NCI-H128 (cell line): ENCODE results near the gene STX18.

Experiments
- DNase-seq: peaks from one replicate; lab custom pipeline; 2025; ENCODE audit not compliant: unreplicated experiment; lab: John Stamatoyannopoulos, UW

Gene STX18

DNA sequence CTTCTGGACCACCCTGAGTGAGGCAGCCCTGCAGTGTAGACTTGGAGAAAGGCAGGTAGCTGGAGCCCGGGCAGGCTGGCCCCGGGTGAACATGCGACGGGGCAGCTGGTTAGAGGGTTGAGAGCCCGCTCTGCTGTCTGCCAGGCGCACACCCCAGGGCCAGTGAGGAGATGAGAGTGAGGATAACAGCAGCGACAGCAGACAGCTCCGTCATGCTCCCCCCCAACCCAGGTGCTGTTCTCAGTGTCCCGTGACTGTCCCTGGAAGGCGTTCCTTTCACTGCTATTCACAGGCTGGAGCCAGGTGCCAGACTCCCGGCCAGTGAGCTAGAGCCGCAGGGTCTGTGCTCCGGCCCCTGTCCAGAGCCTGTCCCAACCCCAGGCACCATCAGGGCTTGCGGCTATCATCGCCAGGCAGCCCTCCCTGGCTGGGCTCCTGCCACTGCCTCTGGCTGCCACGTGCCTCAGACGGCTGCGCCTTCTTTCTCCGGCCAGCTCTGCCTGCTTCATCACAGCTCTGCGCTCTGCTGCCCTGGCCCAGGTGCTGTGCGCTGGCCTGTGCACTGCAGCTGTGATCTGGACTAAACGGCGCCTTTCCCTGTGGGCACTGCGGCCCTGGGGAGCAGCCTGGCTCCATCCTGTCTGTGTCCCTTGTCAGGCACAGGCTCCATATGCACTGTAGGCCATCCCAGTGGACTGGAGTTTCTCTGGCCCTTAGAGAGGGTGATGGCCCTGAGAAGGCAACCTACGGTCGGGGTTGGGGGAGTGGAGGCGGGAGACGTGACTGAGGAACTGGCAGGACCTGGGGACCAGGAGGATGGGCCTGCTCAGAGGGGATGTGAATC lies 135.2 kb downstream of the STX18 start:
- DNase-seq = no peak

- DNase-seq = no peak
These were observed 136.4 kb downstream of the STX18 start for GRCh38 chr4:4405358-4405962.

DNA sequence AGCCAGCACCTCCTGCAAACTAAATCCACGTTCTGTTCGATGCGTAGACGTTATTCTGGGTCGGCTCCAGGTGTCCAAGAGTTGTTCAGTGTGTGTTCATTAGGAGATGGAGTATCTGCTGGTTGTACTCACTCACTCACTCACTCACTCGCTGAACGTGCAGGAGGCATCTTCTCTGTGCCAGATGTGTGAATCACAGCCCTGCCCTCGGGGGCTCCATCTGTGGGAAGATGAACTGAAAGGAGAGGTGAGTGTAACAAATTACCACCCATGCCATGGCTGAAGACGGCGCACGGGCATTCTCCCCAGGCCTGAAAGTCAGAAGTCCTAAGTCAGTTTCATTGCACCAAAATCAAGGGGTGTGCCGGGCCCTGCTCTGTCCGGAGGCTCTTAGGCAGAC lies 138.9 kb downstream of the STX18 start:
- DNase-seq = no peak

- no peak for DNase-seq
These were observed 140.8 kb downstream of the STX18 start for GRCh38 chr4:4401036-4401435.

DNA sequence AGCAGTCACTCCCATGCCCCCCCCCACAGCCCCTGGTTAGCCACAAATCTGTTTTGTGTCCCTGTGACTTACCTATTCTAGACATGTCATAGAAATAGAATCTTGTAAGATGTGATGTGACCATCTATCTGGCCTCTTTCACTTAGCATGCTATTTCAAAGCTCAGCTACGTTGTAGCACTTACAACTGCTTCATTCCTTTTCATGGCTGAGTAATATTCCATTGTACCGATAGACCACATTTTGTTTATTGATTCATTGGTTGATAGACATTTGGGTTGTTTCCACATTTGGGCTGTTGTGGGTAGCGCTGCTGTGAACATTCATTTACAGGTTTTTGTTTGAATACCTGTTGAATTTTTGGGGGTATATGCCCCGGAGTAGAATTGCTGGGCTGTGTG lies 143.4 kb downstream of the STX18 start:
- DNase-seq = no peak

GRCh38 chr4:4397441-4397819 lies 144.4 kb downstream of the STX18 start:
- DNase-seq = no peak

- DNase-seq = no peak
These were observed 145.0 kb downstream of the STX18 start for GRCh38 chr4:4396628-4397440.

DNA sequence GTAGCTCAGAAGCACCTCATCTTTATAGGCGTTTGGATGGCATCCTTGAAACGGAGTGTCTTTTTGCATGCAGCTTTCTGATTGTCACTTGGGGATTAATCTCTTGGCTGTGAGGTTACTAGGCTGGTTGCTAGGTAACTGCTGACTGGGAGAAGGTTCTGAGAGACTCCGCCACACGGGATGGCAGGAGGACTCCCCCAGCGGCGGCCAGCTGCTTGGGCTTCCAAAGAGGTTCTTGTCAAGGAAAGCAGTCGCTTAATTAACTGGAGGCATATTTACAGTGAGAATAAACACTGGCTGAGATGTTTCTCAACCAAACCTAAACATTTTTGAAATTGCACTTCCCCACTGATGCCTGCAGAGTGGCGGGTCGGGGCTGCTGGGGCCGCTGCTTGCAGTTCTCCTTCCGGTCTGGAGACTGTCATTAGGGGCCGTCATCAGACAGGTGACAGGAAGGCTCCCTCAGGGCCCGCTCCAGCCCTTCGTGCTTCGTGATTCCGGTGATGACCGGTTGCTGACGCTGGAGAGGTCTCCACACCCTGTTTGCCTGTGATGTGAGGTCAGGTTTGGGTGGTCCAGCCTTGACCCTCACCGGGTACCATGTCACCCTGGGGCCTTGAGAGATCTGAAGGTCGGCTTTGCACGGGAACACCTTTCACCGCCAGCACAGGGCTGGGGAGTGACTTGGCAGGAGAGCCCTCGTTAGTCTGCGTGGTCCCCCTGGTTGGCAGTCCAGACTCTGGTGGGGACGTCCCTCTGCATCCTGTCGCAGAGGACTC lies 145.8 kb downstream of the STX18 start:
- peak; percentile 16 for DNase-seq

GRCh38 chr4:4395371-4395770 lies 146.5 kb downstream of the STX18 start:
- no peak for DNase-seq

DNA sequence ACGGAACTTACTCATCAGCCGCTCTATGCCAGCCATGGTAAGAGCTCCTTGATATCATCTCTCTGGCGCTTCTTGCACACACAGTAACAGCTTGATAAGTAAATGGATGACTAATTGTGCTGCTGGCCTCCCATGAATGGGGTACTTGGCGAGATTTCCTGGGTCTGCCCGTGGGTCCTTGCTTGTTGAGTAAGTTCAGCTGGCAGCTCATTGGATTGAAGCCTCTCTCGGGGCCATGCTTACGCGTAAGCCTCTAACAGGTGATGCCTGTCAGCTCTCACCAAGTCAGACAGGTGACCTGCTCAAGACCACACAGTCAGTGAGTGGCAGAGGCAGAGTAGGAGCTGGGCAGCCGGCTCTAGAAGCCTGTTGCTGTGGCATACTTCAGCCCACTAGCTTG lies 147.2 kb downstream of the STX18 start:
- DNase-seq = no peak

GRCh38 chr4:4392501-4393183 lies 149.2 kb downstream of the STX18 start:
- no peak for DNase-seq

GRCh38 chr4:4391866-4392265 lies 150.0 kb downstream of the STX18 start:
- DNase-seq = no peak

GRCh38 chr4:4390515-4391240 lies 151.2 kb downstream of the STX18 start:
- no peak for DNase-seq

GRCh38 chr4:4390046-4390445 lies 151.8 kb downstream of the STX18 start:
- DNase-seq = no peak

DNA sequence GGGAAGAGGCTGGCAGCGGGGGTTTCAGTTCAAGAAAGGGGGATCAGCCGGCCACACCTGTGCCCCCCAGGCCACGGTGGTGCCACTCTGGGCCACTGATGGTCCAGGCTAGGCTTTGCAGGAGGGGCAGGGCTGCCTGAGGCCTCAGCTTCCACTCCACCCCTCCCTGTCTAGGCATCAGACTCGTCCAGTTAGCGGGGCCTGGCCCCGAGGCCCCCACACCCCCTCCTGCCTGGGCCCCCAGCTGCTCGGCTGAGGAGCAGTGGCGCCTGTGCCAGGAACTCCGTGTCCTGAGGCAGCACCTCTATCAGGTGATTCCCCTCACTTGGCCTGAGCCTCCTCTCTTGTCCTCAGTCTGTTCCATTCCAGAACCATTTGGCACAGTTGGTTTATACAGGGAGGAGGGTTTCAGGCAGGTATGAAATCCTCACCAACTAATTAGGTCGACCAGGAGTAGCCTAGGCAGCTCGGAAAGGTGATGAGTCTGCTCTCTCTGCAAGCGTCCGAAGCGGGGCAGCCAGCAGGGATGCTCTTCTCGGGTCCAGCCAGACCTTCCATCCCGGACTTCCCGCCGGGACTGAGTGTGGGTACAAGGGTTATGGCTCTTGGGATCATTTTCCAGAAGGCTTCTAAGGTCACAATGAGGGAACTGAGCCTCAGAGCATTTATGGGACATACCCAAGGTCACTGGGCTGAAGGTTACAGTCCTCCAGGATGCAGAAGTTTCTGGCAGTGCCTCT lies 152.8 kb downstream of the STX18 start:
- DNase-seq = no peak

GRCh38 chr4:4388311-4388790 lies 153.5 kb downstream of the STX18 start:
- no peak for DNase-seq

DNA sequence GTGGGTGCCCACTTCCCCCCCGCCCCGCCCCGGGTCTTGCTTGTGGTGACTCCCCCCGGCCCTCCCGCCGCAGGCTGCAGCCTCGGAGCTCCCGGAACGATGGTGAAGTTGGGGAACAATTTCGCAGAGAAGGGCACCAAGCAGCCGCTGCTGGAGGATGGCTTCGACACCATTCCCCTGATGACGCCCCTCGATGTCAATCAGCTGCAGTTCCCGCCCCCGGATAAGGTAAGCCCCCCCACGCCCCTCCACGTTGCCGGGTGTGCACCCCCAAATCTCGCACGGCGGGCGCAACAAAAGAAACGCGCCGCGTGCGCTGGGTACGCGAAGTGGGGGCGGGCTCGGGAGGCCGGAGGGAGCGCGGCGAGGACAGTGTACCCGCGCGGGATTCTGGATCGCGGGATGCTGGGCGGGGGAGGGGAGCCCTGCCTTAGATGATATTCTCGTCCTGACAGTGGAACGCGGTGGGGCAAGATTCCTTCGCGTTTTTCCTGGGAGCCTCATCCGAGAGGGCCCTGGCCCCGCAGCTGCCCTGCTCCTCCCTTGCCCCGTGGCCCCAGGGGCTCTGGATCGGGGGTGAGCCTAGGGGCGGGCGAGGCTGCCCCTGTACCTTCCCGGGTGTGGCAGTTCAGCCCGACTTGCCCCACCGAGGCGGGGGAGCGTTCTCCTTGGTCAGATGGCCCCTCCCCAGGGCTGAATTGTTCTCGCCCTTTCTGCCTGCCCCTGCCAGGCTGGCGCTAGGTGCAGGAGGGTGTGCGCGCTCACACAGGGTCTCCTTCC lies 154.1 kb downstream of the STX18 start:
- no peak for DNase-seq

DNA sequence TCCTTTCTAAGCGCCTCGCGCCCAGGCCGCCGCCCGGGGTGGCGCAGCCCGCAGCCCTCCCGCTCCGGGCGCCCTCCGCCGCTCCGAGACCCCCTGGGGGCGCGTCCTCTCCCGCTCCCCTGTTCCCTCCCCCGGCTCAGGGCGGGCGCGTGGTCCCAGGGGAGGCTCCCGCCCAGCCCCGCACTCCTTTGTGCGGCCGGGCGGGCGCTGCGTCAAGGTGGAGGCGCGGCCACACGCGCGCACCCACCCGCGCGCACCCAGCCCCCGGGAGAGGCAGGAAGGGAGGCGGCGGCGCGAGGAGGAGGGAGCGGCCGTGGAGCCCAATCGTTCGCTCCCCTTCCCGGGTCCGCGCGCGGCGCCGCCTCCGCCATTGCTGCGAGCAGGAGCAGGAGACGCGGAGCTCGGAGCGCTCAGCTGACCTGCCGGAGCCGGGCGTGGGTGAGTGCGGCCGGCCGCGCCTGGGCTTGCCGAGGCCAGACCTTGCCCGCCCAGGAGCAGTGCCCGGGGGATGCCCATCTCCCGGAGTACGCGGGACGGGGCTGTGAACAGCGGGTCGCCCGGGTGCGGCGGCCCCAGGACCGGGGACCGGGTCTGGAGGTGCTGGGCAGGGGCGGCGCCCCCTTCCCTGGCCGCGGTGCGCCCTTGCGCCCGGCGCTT lies 155.0 kb downstream of the STX18 start, which contains the start of gene NSG1:
NSG1 (plus strand) TSS at position 367 of the 657 bp plus-strand sequence. CDS start 528 bp downstream, outside the sequence.
- no peak for DNase-seq
